HepG2 (cell line): ENCODE data around the gene CDKN2A. TPM values are rescaled to one million over a fixed set of nuclear protein-coding genes. Genes with fewer than 3 reads are reported as not detected.

Experiments
- ATF6 ChIP-seq: sonication (generic); formaldehyde crosslinking; conservative IDR thresholded peaks from 2 replicates; pipeline ENCODE4 v1.4.0; 2020; ENCODE audit warnings: missing genetic modification reagents
- DNMT3B ChIP-seq: conservative IDR thresholded peaks from 2 replicates; pipeline ENCODE4 v1.6.1; 2016; ENCODE audit warnings: missing biosample characterization, control low read depth
- FOXM1 ChIP-seq: sonication (generic); formaldehyde crosslinking; IDR thresholded peaks from 2 replicates; pipeline ENCODE4 v1.5.0; 2020; ENCODE audit warnings: missing genetic modification reagents
- GABPB1 ChIP-seq: IDR thresholded peaks from 2 replicates; pipeline ENCODE4 v1.6.1; 2016; ENCODE audit warnings: mild to moderate bottlenecking, missing genetic modification reagents, moderate library complexity, missing compliant biosample characterization
- KDM5B ChIP-seq: sonication (generic); formaldehyde crosslinking; IDR thresholded peaks from 2 replicates; pipeline ENCODE4 v1.4.0; 2020; ENCODE audit warnings: missing genetic modification reagents, mild to moderate bottlenecking, borderline replicate concordance
- MAFF ChIP-seq: IDR thresholded peaks from 2 replicates; pipeline ENCODE4 v1.6.1; 2011; ENCODE audit warnings: low read depth, low read length, improper control_type of control experiment
- NCOA5 ChIP-seq: sonication (generic); formaldehyde crosslinking; IDR thresholded peaks from 2 replicates; pipeline ENCODE4 v1.4.0; 2020; ENCODE audit warnings: missing genetic modification reagents
- RARG ChIP-seq: sonication (generic); formaldehyde crosslinking; IDR thresholded peaks from 2 replicates; pipeline ENCODE4 v1.4.0; 2020; ENCODE audit warnings: low read depth, mild to moderate bottlenecking, missing genetic modification reagents
- SAP130 ChIP-seq: IDR thresholded peaks from 2 replicates; pipeline ENCODE4 v1.6.1; 2016; ENCODE audit warnings: low read depth
- SKI ChIP-seq: fragments of 450-650 bp; IDR thresholded peaks from one replicate; pipeline ENCODE4 v1.6.1; 2018; ENCODE audit warnings: mild to moderate bottlenecking; ENCODE audit not compliant: partially characterized antibody
- TAF15 ChIP-seq: fragments of 200-400 bp; formaldehyde crosslinking; IDR thresholded peaks from one replicate; pipeline ENCODE4 v1.6.1; 2018; ENCODE audit warnings: mild to moderate bottlenecking, low read depth, low read length; ENCODE audit not compliant: poor library complexity, severe bottlenecking
- TOE1 ChIP-seq: sonication (generic); formaldehyde crosslinking; IDR thresholded peaks from 2 replicates; pipeline ENCODE4 v1.4.0; 2020; ENCODE audit warnings: mild to moderate bottlenecking, missing genetic modification reagents
- ZNF160 ChIP-seq: sonication (generic); formaldehyde crosslinking; IDR thresholded peaks from 2 replicates; pipeline ENCODE4 v1.8.0; 2022; ENCODE audit warnings: mild to moderate bottlenecking, inconsistent platforms, missing genetic modification reagents
- ZNF230 ChIP-seq: sonication (generic); formaldehyde crosslinking; IDR thresholded peaks from 2 replicates; pipeline ENCODE4 v1.4.0; 2020; ENCODE audit warnings: mild to moderate bottlenecking, missing genetic modification reagents
- ZNF746 ChIP-seq: sonication (generic); formaldehyde crosslinking; IDR thresholded peaks from 2 replicates; pipeline ENCODE4 v1.8.0; 2022; ENCODE audit warnings: mild to moderate bottlenecking, missing genetic modification reagents
- ZNF772 ChIP-seq: sonication (generic); formaldehyde crosslinking; IDR thresholded peaks from 2 replicates; pipeline ENCODE4 v1.5.0; 2020; ENCODE audit warnings: mild to moderate bottlenecking, missing genetic modification reagents
- ZSCAN29 ChIP-seq: sonication (generic); formaldehyde crosslinking; conservative IDR thresholded peaks from 2 replicates; pipeline ENCODE4 v1.4.0; 2020; ENCODE audit warnings: mild to moderate bottlenecking, missing genetic modification reagents
- polyA plus RNA-seq, 8 experiments: library from polyadenylated mRNA; depleted of rRNA in 3 of 8; stranded (reverse) in 7 of 8; unstranded in 1 of 8; fragments of >200 nt; fragmentation: Illumina TruSeq in 4 of 8; extraction: Trizol in 4 of 8; gene quantifications; 2 replicates each; pipeline versions ENCODE4 v1.2.1 to v1.2.3, GENCODE V29; 2011 to 2016; ENCODE audit warnings: low read depth in 4 of 8, missing spikeins in 1 of 8, mixed read lengths in 1 of 8; ENCODE audit not compliant: insufficient read depth in 1 of 8
- total RNA-seq, 5 experiments: library from RNA; depleted of rRNA; stranded (reverse); fragments of >200 nt; fragmentation: Illumina TruSeq; extraction: Trizol; gene quantifications; 2 replicates each; pipeline ENCODE4 v1.2.3, GENCODE V29; 2016; ENCODE audit warnings: low read depth in 1 of 5
- TF ChIP-seq, protein P1 (sequence below): sonication (generic); formaldehyde crosslinking; IDR thresholded peaks from 2 replicates; pipeline ENCODE4 v1.5.1; 2020; ENCODE audit warnings: mild to moderate bottlenecking, missing genetic modification reagents, borderline replicate concordance
- TF ChIP-seq, protein P2 (sequence below): sonication (generic); formaldehyde crosslinking; IDR thresholded peaks from 2 replicates; pipeline ENCODE4 v1.4.0; 2020; ENCODE audit warnings: mild to moderate bottlenecking, missing genetic modification reagents, borderline replicate concordance

The CDKN2A gene
- total and polyA plus RNA-seq, 2 of the 13 experiments (the other 11 are each of a cell fraction or from before 2014, with no cell fraction given): 4.2 to 4.8 TPM

DNA sequence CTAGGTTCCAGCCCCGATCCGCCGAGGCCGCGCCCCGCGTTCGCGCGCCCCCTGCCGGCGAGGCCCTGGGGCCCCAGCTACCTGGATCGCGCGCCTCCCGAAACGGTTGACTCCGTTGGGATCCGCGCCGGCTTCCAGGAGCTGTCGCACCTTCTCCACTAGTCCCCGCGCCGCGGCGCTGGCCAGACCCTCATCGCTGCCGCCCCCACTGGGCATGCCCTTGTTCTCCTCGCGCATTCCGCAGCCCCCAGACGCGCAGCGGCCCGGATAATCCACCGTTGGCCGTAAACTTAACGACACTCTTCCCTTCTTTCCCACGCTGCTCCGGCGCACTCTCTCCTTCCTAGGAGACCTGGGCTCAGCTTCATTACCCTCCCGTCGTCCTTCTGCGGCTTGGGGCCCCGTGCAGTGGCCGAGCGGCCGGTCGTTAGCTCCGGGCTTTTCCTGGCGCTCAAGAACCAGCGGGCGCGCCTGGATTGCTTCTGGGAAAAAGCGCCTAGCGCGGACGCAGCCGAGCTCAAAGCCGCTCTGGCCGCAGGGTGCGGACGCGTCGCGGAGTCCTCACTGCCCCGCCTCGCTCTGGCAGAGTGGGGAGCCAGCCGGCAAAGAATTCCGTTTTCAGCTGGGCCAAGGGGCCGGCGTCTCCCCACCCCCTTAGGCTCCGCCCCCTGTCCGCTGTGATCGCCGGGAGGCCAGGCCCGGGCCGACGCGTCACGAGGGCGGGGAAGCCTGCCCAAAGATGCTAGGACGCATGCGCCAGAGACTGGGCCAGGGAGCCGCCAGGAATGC lies 14.7 kb upstream of the CDKN2A start, which contains the start of gene CDKN2B (continued):
- TF ChIP-seq TOE1 (CRISPR knock-in tag) (no peak), FOXM1 (CRISPR knock-in tag) (no peak), NCOA5 (CRISPR knock-in tag) (no peak), ZNF746 (CRISPR knock-in tag) (no peak), ZNF160 (no peak), MAFF (no peak), ZNF772 (CRISPR knock-in tag) (0 out of 2 replicates have a peak, but pooled peaks have one; percentile 15), GABPB1 (CRISPR knock-in tag) (peak; percentile 60; the same call in 1 of the 2 replicates), DNMT3B (CRISPR knock-in tag) (no peak), KDM5B (CRISPR knock-in tag) (peak; percentile 84; the same call in 1 of the 2 replicates), SKI (no peak), ATF6 (no peak), ZSCAN29 (CRISPR knock-in tag) (peak; percentile 78; the same call in 1 of the 2 replicates), RARG (no peak), TAF15 (no peak), ZNF230 (CRISPR knock-in tag) (no peak), SAP130 (CRISPR knock-in tag) (peak; percentile 73)
- TF ChIP-seq, protein P1, sequence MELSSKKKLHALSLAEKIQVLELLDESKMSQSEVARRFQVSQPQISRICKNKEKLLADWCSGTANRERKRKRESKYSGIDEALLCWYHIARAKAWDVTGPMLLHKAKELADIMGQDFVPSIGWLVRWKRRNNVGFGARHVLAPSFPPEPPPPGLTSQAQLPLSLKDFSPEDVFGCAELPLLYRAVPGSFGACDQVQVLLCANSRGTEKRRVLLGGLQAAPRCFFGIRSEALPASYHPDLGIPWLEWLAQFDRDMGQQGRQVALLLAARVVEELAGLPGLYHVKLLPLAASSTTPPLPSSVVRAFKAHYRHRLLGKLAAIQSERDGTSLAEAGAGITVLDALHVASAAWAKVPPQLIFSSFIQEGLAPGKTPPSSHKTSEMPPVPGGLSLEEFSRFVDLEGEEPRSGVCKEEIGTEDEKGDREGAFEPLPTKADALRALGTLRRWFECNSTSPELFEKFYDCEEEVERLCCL: no peak
- TF ChIP-seq, protein P2, sequence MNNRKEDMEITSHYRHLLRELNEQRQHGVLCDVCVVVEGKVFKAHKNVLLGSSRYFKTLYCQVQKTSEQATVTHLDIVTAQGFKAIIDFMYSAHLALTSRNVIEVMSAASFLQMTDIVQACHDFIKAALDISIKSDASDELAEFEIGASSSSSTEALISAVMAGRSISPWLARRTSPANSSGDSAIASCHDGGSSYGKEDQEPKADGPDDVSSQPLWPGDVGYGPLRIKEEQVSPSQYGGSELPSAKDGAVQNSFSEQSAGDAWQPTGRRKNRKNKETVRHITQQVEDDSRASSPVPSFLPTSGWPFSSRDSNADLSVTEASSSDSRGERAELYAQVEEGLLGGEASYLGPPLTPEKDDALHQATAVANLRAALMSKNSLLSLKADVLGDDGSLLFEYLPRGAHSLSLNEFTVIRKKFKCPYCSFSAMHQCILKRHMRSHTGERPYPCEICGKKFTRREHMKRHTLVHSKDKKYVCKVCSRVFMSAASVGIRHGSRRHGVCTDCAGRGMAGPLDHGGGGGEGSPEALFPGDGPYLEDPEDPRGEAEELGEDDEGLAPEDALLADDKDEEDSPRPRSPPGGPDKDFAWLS: no peak
